Prostate gland (tissue), 2 donors: Measurements from ENCODE around the gene C6orf120. TPM values are rescaled to one million over a fixed set of nuclear protein-coding genes. Genes with fewer than 3 reads are reported as not detected.

Experiments
- DNase-seq: peaks from one replicate; pipeline ENCODE4 v3.0.0-alpha.2; 2019; ENCODE audit warnings: low spot score
- H3K27ac ChIP-seq, 2 donors: fragments of 200-600 bp; sonication (generic); 2 replicates each; pipeline ENCODE4 v1.5.1; 2017 to 2019
- H3K27me3 ChIP-seq: fragments of 200-600 bp; sonication (generic); replicated peaks from 2 replicates; pipeline ENCODE4 v1.5.1; 2019; ENCODE audit not compliant: insufficient read depth
- H3K36me3 ChIP-seq, 2 donors: fragments of 200-600 bp; sonication (generic); 1 replicate in 1 of 2; 2 replicates in 1 of 2; pipeline versions ENCODE4 v1.5.1 to v1.8.1; 2017 to 2019
- H3K4me1 ChIP-seq: fragments of 200-600 bp; sonication (generic); replicated peaks from 2 replicates; pipeline ENCODE4 v1.5.1; 2019
- H3K4me3 ChIP-seq, 2 donors: fragments of 200-600 bp; sonication (generic); 2 replicates each; pipeline ENCODE4 v1.5.1; 2017 to 2019
- H3K9me3 ChIP-seq: fragments of 200-600 bp; sonication (generic); 2 replicates; pipeline ENCODE4 v1.5.1; 2017
- POLR2A ChIP-seq: fragments of 450-650 bp; IDR thresholded peaks from one replicate; pipeline ENCODE4 v1.6.1; 2016; ENCODE audit warnings: antibody characterized with exemption, mild to moderate bottlenecking
- POLR2AphosphoS5 ChIP-seq: sonication (generic); formaldehyde crosslinking; IDR thresholded peaks from one replicate; pipeline ENCODE4 v1.6.1; 2017; ENCODE audit warnings: antibody characterized with exemption
- WGBS: methylation state at CpG from one replicate; pipeline ENCODE4 v1.1.5; 2018; 5-methylcytosine and 5-hydroxymethylcytosine counted together
- intact Hi-C: fragments of 100-400 bp; cut with DNase I; formaldehyde crosslinking; loops from one replicate; pipeline ENCODE4 v1.14.2; 2022
- total RNA-seq, 2 donors: library from RNA; depleted of rRNA; stranded (reverse); fragments of >200 nt; gene quantifications; one replicate each; pipeline ENCODE4 v1.1.0, GENCODE V29; 2016
- TF ChIP-seq, protein P1 (sequence below), 4 experiments: fragments of 200-600 bp in 2 of 4; fragments of 450-650 bp in 2 of 4; sonication (generic) in 2 of 4; IDR thresholded peaks; 1 replicate in 3 of 4; 2 replicates in 1 of 4; pipeline ENCODE4 v1.5.1; 2016 to 2019; ENCODE audit warnings: antibody characterized with exemption in 4 of 4, mild to moderate bottlenecking in 2 of 4, moderate library complexity in 2 of 4

C6orf120 gene
- total RNA-seq, 2 donors from 2014 or later: 23.6 to 41.8 TPM

DNA sequence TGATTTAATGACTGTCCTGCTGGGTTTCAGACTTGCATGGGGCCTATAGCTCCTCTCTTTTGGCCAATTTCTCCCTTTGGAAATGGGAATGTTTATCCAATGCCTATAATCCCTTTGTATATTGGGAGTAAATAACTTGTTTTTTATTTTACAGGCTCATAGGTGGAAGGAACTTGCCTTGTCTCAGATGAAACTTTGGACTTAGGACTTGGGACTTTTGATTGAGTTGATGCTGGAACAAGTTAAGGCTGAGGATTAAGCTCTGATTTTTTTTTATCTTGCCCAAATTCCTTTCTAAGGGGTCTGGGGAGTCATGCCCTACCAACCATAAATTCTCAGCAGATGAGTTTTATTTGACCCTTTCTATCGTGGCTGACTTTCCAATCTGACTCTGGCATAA lies 23.6 kb upstream of the C6orf120 start:
- Histone ChIP-seq H3K4me1 (no peaks in the 10 kb centered on the region), H3K27ac (no peak overlapping the region), H3K27me3 (no peaks in the 10 kb centered on the region), H3K9me3 (no peaks in the 10 kb centered on the region), H3K36me3 (no peaks in the 10 kb centered on the region), H3K4me3 (no peak overlapping the region)
- DNase-seq: no peak
- 30% methylated on average over 1 of the region's 1 CpG for WGBS
- intact Hi-C loops: no loop called here
- TF ChIP-seq POLR2A (no peak), POLR2AphosphoS5 (no peak)
- TF ChIP-seq, protein P1, sequence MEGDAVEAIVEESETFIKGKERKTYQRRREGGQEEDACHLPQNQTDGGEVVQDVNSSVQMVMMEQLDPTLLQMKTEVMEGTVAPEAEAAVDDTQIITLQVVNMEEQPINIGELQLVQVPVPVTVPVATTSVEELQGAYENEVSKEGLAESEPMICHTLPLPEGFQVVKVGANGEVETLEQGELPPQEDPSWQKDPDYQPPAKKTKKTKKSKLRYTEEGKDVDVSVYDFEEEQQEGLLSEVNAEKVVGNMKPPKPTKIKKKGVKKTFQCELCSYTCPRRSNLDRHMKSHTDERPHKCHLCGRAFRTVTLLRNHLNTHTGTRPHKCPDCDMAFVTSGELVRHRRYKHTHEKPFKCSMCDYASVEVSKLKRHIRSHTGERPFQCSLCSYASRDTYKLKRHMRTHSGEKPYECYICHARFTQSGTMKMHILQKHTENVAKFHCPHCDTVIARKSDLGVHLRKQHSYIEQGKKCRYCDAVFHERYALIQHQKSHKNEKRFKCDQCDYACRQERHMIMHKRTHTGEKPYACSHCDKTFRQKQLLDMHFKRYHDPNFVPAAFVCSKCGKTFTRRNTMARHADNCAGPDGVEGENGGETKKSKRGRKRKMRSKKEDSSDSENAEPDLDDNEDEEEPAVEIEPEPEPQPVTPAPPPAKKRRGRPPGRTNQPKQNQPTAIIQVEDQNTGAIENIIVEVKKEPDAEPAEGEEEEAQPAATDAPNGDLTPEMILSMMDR (IDR thresholded peaks at IDR 0.05): no peak

DNA sequence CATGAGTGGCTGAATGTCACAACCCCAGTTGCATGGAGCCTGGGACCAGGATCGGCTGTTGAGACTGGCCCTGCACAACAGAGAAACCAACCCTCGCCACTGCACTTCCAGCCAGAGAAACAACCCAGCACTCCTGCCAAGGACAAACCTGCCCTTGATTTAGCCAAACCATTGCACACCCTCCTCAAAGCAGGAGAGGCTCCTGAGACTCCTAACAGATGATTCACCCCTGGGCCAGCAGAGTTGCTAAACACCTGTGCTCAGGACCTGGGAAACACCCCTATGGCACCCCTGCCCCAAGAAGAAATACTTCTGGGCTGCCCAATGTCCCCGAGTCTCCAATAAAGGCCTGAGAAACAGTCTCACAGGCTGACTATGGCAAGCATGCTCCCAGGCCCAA lies 17.9 kb upstream of the C6orf120 start:
- Histone ChIP-seq H3K9me3 (no peaks in the 10 kb centered on the region), H3K4me3 (no peak overlapping the region), H3K4me1 (no peaks in the 10 kb centered on the region), H3K36me3 (no peaks in the 10 kb centered on the region), H3K27ac (no peak overlapping the region), H3K27me3 (no peaks in the 10 kb centered on the region)
- WGBS: 92% methylated on average over 3 of the region's 3 CpGs
- no peak for TF ChIP-seq POLR2A
- TF ChIP-seq POLR2AphosphoS5: no peak
- TF ChIP-seq, protein P1 (IDR thresholded peaks at IDR 0.05): no peak
- DNase-seq: no peak
- intact Hi-C loops: no loop called here

DNA sequence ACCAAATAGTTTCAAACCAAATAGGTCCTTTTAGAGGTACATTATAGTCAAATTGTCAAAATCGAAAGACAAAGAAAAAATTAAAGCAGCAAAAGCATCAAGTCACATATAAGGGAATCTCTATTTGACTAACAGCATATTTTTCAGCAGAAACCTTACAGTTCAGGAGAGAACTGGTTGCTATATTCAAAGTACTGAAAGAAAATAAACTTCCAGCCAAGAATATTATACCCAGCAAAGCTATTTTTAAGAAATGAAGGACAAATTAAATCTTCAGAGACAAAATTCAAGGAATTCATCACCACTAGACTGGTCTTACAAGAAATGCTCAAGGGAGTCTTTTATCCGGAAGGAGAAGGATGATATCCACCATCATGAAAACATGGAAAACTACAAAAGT lies 16.1 kb upstream of the C6orf120 start:
- Histone ChIP-seq H3K36me3 (no peaks in the 10 kb centered on the region), H3K4me3 (no peak overlapping the region), H3K4me1 (no peaks in the 10 kb centered on the region), H3K27me3 (no peaks in the 10 kb centered on the region), H3K27ac (no peak overlapping the region), H3K9me3 (no peaks in the 10 kb centered on the region)
- TF ChIP-seq POLR2A (no peak), POLR2AphosphoS5 (no peak)
- TF ChIP-seq, protein P1 (IDR thresholded peaks at IDR 0.05): no peak
- DNase-seq: no peak
- intact Hi-C loops: no loop called here
- WGBS: 95% methylated on average over 2 of the region's 2 CpGs

DNA sequence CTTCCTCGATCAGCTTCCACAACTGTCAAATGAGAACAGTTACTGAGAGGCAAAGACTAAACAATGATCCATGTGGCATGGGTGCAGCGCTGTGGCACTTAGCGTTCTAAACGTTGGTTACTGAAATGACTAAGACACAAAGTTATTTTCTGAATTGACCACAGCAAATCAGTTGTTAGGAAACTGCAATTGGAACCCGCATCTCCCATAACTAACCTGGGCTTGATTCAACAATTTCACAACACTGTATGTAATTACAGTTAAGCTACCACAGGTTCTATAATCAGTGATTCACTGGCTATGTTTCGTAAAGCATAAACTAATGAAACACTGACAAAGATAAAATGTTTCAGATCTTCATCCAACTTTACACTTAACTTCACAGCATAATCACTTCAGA lies 12.6 kb upstream of the C6orf120 start:
- Histone ChIP-seq H3K4me1 (no peaks in the 10 kb centered on the region), H3K27me3 (no peaks in the 10 kb centered on the region), H3K27ac (no peak overlapping the region), H3K4me3 (no peak overlapping the region), H3K9me3 (no peaks in the 10 kb centered on the region), H3K36me3 (no peaks in the 10 kb centered on the region)
- no peak for TF ChIP-seq POLR2A
- TF ChIP-seq, protein P1 (IDR thresholded peaks at IDR 0.05): no peak
- no peak for TF ChIP-seq POLR2AphosphoS5
- no peak for DNase-seq
- 99% methylated on average over 6 of the region's 6 CpGs for WGBS
- intact Hi-C loops: no loop called here

DNA sequence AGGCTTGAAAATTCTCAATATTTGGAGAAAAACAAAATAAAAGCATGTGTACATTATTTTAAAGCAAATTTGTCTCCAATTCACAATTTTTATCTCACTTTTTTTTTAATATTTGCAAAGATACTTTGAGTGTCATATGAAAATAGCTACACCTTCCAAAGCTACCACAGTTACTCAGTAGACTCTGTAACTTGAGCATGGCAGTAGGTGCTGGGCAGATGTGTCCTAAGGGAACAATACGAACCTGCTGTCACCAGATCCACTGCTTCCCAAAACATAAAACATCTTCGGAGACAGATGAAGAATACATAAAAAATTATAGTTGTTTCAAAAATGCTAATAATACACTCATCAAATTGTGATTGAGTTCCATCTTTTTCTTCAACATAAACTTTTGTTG lies 10.7 kb upstream of the C6orf120 start:
- no peak overlapping the region for H3K27ac ChIP-seq
- TF ChIP-seq, protein P1 (IDR thresholded peaks at IDR 0.05): no peak
- TF ChIP-seq POLR2AphosphoS5 (no peak), POLR2A (no peak)
- no peak for DNase-seq
- H3K9me3 ChIP-seq: no peaks in the 10 kb centered on the region
- intact Hi-C loops: no loop called here
- H3K4me1 ChIP-seq: no peaks in the 10 kb centered on the region
- H3K36me3 ChIP-seq: no peaks in the 10 kb centered on the region
- H3K27me3 ChIP-seq: no peaks in the 10 kb centered on the region
- 94% methylated on average over 2 of the region's 2 CpGs for WGBS
- H3K4me3 ChIP-seq: no peak overlapping the region
